Measurements from ENCODE around the gene EDEM3.

- TF ChIP-seq CTCF (IDR thresholded peaks at IDR 0.05): no peak
- no peak for TF ChIP-seq POLR2A (IDR thresholded peaks at IDR 0.05)
These were observed 105.2 kb downstream of the EDEM3 start for GRCh38 chr1:184649451-184649888.

All from vagina (tissue), 2 donors.